ENCODE data around the gene SEC61A1. TPM values are rescaled to one million over a fixed set of nuclear protein-coding genes. Genes with fewer than 3 reads are reported as not detected.

Gene SEC61A1
- total RNA-seq, 1 donor from 2014 or later, result 54.7 TPM

DNA sequence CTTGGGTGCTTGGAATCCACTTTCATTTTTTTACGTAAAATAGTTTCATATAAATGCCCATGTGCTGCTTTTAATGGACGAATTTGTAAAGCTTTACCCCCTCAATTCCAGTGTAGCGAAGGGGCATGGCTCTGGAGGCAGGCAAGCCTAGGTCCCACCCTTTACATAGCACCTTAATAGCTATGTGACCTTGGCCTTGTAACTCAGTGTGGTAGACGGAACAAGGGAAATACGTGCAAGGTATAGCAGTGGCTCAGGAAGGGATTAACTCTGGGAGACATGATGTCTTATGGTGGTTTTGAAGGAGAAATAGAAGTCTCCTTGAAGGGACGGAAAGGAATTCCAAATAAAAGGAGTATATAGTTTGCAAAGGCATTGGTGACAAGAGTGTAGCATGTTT, 1.4 kb downstream of the SEC61A1 start:
- DNase-seq (no peak), ATAC-seq (ENCODE audit: poor library complexity) (no peak)
- intact Hi-C loops (cut with DNase I), result no loop called here

DNA sequence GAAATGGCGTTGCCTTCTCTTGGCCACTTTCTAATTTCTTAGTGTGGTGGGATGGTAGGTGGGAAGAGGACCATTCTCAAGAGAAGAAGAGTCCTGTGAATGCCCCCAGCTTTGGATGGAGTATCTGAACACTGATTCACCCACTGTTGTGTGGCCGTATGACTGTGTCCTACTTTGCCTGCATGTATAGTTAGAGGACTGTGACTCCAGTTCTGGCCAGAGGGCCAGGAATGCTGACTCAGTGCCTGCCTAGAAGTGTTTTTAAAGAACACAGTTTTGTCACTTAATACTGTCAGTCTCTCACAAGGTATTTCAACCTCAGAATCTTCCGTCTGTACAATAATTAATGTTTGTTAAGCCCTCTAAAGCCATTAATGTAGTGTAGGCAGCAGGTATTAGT, 2.1 kb downstream of the SEC61A1 start:
- DNase-seq (no peak), ATAC-seq (ENCODE audit: poor library complexity) (no peak)
- intact Hi-C loops (cut with DNase I), result no loop called here

DNA sequence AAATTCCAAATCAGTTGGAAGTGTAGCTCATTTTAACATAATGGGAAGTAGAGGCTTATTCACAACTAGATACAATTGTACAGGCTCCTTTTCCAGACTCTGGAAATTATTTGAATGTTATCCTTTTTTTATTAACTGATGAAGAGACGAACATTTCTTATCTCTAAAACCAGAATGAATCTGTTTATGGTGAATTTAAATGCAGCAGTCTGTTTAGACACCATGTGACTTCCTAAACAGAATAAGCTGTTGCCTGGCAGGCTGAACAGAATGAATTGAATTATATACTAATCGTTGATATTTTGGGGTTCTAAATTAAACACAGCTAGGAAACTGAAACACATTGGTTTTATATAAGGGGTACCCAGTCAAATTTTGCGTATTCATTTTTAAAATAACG, 4.0 kb downstream of the SEC61A1 start:
- no peak for DNase-seq
- intact Hi-C loops (cut with DNase I), result no loop called here
- no peak for ATAC-seq (ENCODE audit: poor library complexity)

DNA sequence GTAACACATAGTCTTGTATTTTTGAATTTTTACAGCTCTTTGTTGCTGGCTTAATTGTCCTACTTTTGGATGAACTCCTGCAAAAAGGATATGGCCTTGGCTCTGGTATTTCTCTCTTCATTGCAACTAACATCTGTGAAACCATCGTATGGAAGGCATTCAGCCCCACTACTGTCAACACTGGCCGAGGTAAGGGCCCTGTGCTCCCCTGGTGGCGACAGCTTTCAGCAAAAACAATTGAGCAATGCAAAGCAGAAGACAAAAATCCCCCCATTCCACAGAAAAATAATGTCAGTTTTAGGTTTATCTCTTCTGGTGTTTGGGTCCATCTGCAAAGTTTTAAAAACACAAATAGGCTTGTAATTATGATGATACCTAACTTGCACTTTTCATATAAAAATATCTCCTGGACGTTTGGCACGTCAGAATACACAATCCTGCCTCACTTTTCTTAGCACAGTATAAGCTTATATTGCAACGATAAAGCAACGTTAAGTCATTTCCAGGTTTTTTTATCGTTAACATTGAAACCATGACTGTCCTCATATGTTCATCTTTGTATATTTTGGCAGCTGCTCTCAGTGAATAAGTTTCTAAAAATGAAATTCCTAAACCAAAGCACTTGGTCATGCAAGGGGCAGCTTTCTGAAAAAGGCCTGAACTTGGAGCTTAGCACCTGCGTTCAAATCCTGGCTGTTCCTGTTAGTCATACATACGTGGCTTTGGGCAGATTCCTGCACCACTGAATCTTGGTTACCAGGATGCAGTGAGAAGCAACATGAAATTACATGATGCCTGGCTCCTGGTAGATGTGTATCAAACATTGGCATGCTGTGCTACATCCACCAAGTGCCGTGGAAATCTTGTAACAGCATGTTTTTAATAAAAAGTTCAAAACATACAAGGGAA, 8.5 kb downstream of the SEC61A1 start:
- DNase-seq (no peak), ATAC-seq (ENCODE audit: poor library complexity) (no peak)
- intact Hi-C loops (cut with DNase I), result no loop called here

- no peak for ATAC-seq (ENCODE audit: poor library complexity)
- no peak for DNase-seq
- intact Hi-C loops (cut with DNase I), result no loop called here
These were observed 10.0 kb downstream of the SEC61A1 start for GRCh38 chr3:128062033-128062745.

DNA sequence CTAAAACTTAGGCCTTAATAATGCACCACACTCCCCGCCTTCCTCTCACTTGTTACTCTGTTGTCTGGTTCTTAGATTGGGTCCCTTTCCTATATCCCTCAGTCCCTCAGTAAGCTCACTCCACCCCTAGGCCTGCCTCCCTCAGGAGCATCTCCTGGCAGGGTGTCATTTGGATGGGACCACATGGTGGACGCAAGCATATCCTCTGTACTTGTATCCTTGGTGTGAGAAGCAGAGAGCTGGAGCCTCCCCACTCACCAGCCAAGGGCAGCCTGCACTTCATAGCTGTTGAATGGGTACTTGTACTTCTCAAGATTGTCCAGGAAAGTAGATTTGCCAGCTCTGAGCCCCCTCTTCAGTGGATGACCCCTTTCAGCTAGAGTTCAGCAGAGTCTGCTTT, 11.6 kb downstream of the SEC61A1 start:
- no peak for DNase-seq
- intact Hi-C loops (cut with DNase I), result no loop called here
- ATAC-seq (ENCODE audit: poor library complexity), result no peak

GRCh38 chr3:128064962-128065361, 12.7 kb downstream of the SEC61A1 start:
- DNase-seq, result no peak
- no peak for ATAC-seq (ENCODE audit: poor library complexity)
- intact Hi-C loops (cut with DNase I), result no loop called here

DNA sequence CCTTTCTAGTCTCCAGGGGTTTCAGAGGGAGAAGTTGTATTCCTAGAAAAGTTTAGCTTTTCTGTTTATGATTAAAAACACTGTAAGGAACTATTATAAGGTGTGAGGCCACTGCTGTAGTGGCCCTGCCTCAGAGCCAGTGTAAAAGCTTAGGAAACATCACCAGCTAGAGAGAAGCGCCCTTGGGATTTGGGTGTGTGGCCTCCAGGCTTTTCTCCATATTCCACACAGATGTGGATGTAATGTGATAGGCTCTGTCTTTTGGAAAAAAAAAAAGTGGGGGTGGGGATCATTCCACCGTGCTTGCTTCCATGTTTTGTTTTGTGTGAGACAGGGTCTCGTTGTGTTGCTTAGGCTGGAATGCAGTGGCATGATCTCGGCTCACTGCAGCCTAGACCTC, 13.9 kb downstream of the SEC61A1 start:
- DNase-seq, result no peak
- intact Hi-C loops (cut with DNase I), result no loop called here
- no peak for ATAC-seq (ENCODE audit: poor library complexity)

- DNase-seq, result no peak
- intact Hi-C loops (cut with DNase I), result no loop called here
- ATAC-seq (ENCODE audit: poor library complexity), result no peak
These were observed 14.4 kb downstream of the SEC61A1 start for GRCh38 chr3:128066676-128067075.

DNA sequence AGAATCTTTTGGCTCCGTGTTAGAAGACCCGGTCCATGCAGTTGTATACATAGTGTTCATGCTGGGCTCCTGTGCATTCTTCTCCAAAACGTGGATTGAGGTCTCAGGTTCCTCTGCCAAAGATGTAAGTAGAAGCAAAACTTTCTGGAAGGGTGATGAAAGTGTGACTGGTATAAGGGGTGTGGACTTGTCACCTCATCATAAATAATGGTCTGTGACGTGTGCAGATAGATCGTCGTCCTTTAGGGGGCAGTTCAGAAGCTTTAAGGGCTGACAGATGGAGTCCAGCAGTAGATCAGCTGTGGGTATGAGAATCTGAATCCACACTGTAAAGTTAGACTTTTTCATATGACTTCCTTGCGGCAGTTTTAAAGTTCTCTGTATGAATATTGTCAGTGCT, 15.3 kb downstream of the SEC61A1 start:
- DNase-seq, result no peak
- no peak for ATAC-seq (ENCODE audit: poor library complexity)
- intact Hi-C loops (cut with DNase I), result no loop called here

DNA sequence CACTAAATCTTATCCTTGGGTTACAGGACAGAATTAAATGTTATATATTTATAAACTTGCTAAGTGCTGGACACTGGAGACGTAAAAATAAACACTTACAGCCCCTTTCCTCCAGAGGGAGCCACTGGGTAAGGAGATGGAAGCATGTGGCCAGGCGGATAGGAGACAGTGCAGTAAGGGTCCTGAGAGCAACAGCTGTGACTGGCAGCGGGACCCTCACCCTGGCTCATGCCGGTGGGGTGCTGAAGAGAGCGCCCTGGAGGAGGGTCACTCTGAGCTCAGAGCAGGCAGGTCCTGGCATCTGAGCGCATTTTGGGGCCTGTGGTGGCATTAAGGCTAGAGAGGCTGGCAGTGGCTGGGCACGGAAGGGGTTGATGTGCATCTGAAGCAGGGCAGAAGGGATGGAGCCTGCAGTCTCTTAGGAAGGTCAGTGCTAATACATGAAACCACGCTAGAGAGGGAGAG, 16.0 kb downstream of the SEC61A1 start:
- intact Hi-C loops (cut with DNase I), result no loop called here
- ATAC-seq (ENCODE audit: poor library complexity) (peak; percentile 36), DNase-seq (no peak)

- DNase-seq (no peak), ATAC-seq (ENCODE audit: poor library complexity) (no peak)
- intact Hi-C loops (cut with DNase I), result no loop called here
These were observed 17.0 kb downstream of the SEC61A1 start for GRCh38 chr3:128069271-128069670.

DNA sequence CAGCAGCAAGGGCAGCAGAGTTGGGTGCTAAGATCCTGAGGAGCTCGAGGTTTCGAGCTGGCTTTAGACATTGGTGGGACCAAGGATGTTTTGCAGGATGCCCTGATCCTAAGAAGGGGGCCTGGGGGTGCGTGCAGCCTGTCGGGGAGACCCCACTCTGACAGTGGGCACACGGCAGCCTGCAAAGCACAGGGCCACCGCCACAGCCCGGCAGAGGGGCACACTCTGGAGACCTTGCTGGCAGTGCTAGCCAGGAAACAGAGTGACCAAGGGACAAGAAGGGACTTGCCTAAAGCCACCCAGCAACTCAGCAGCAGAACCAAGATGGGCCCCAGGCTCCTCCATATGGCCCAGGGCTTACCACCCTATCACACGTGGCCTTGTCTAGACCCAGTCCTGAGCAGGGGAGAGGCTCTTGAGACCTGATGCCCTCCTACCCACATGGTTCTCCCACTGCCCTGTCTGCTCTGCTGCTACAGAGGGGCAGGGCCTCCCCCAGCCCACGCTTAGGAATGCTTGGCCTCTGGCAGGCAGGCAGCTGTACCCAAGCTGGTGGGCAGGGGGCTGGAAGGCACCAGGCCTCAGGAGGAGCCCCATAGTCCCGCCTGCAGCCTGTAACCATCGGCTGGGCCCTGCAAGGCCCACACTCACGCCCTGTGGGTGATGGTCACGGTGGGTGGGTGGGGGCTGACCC, 18.8 kb downstream of the SEC61A1 start:
- ATAC-seq (ENCODE audit: poor library complexity) (no peak), DNase-seq (no peak)
- intact Hi-C loops (cut with DNase I), result loop anchor here (10.0 kb wide), 2 partner anchors 64 to 424 kb away; partner anchors contain the start of gene GATA2

DNA sequence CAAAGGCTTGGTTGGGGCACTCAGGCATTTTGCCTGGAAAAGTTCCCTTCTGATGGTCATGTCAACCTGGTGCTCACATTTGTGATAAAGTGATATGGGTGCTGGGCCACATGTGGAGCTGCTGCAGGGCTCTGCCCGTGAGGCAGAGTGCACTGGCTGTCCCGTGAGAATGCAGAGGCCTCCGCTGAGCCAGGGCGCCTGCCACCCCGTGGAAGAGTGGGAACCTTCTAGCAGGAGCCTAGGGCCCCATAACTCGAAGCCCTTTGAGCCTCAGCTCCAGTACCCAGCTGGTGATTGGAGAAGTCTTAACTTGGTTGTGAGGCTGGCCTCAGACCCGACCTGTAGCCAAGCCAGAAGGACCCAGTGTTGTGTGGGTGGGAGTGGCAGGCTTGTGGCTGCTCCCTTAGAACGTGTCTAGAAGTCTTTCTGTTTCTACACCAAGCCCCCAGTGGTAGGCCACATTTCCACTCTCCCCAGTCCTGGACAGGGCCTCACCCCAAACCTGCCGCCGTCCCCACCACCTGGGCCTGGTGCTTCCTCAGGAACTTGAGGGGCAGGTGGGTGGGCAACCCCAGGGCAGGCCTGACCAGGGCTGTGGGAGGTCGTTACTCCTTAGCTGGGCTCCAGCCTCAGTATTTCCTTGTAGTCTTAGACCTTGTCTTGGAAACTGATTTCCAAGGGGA, 19.7 kb downstream of the SEC61A1 start:
- no peak for DNase-seq
- intact Hi-C loops (cut with DNase I), result loop anchor here (10.0 kb wide), 2 partner anchors 63 to 423 kb away; partner anchors contain the start of gene GATA2
- ATAC-seq (ENCODE audit: poor library complexity), result no peak

DNA sequence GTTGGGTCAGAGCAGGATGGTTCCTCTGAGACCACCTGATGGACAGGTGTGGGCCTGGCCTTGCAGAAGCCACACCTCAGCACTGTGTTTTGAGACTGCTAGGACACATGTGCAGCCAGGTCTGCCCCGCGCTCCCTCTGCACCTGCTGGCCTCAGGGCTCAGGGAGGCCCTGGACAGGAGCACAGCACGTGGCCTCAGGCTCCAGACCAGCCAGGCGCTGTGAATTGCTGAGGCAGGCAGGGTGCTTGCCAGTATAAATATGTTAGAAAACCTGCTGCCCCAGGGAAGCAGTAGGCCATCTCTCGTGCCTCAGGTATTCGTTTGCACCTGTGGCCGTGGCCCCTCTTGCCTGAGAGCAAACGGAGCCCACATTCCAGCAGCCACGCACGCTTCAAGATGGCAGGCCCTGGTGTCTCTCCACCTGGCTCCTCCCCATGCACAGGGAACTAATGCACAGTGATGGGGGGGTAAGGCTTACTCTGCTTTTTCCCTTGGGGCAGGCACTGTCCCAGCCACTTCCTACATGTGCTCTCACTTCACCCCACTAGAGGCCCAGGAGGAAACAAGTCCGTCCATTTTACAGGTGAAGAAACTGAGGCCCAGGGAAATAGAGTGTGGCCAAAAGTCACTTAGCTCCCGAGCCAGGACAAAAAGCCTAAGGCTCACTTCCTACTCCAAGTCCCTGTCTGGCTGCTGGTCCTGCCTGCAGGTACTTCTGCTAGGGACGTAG, 20.4 kb downstream of the SEC61A1 start:
- DNase-seq, result no peak
- intact Hi-C loops (cut with DNase I), result loop anchor here (10.0 kb wide), 2 partner anchors 62 to 422 kb away; partner anchors contain the start of gene GATA2
- no peak for ATAC-seq (ENCODE audit: poor library complexity)

DNA sequence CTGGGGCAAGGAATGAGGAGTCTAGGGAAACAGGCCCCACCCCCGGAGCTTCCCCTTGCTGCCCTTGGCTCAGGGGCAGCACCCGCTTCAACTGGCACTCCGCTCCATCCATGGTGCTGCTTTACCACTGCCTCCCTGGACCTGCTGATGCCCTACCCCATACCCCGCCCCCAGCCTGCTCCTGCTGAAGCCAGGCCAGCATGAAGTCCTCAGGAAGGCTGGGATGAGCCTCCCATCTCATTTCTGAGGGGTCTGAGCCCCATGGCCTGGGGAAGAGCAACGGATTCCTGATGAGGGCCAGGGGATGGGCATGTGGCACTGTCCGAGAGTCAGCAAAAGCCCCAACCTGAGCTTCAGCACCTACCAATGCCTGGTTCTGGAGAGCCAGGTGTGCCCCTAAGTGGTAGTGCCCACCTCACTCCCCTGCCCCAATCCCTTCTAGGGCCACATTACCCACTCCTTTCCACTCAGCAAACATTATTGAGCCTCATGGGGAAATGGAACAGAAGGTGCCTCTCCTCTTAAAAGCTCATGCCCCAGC, 21.0 kb downstream of the SEC61A1 start:
- DNase-seq (no peak), ATAC-seq (ENCODE audit: poor library complexity) (no peak)
- intact Hi-C loops (cut with DNase I), result loop anchor here (10.0 kb wide), 2 partner anchors 62 to 422 kb away; partner anchors contain the start of gene GATA2

DNA sequence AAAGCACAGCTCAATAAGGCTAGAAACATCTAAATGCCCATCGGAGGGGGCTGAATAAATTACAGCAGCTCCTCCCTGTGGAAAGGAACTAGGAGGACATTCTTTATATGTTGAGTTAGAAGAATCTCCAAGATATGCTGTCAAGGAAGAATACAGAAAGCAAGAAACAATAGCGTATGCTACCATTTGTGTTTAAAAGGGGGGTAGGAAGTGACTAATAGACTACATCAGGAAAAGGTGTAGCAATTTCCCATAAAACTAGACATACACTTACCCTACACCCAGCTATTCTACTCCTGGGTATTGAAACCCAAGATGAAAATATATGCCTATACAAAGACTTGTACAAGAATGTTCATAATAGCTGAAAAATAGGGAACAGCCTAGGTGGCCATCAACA, 21.6 kb downstream of the SEC61A1 start:
- ATAC-seq (ENCODE audit: poor library complexity), result no peak
- intact Hi-C loops (cut with DNase I), result loop anchor here (10.0 kb wide), 2 partner anchors 61 to 421 kb away; partner anchors contain the start of gene GATA2

More for the DNA sequence above, 21.6 kb downstream of the SEC61A1 start:
- DNase-seq, result no peak

Measured in Right ventricle myocardium superior (tissue), 1 donor.